Duodenal mucosa (tissue), 2 donors: ENCODE measurements around the gene HMCN2.

Source experiments
- H3K27ac ChIP-seq: one replicate; pipeline ENCODE4 v1.7.0; 2013; ENCODE audit warnings: low read depth, low read length
- H3K27me3 ChIP-seq, 2 donors: one replicate each; pipeline ENCODE4 v1.7.0; 2013; ENCODE audit warnings: low read length in 2 of 2, control low read depth in 1 of 2; ENCODE audit not compliant: insufficient read depth in 2 of 2, control insufficient read depth in 1 of 2
- H3K36me3 ChIP-seq, 2 donors: one replicate each; pipeline ENCODE4 v1.7.0; 2013; ENCODE audit warnings: low read length in 2 of 2, control low read depth in 1 of 2; ENCODE audit not compliant: insufficient read depth in 2 of 2, control insufficient read depth in 1 of 2
- H3K4me1 ChIP-seq, 2 donors: one replicate each; pipeline ENCODE4 v1.7.0; 2013; ENCODE audit warnings: low read length in 2 of 2, control low read depth in 1 of 2; ENCODE audit not compliant: insufficient read depth in 2 of 2, control insufficient read depth in 1 of 2
- H3K4me3 ChIP-seq, 2 donors: one replicate each; pipeline ENCODE4 v1.7.0; 2013; ENCODE audit warnings: low read length in 2 of 2, low read depth in 1 of 2
- H3K9ac ChIP-seq, 2 donors: one replicate each; pipeline ENCODE4 v1.7.0; 2013; ENCODE audit warnings: low read length in 2 of 2, low read depth in 1 of 2
- H3K9me3 ChIP-seq, 2 donors: one replicate each; pipeline ENCODE4 v1.7.0; 2013; ENCODE audit warnings: low read length in 2 of 2, control low read depth in 1 of 2; ENCODE audit not compliant: control insufficient read depth in 1 of 2

Gene HMCN2

DNA sequence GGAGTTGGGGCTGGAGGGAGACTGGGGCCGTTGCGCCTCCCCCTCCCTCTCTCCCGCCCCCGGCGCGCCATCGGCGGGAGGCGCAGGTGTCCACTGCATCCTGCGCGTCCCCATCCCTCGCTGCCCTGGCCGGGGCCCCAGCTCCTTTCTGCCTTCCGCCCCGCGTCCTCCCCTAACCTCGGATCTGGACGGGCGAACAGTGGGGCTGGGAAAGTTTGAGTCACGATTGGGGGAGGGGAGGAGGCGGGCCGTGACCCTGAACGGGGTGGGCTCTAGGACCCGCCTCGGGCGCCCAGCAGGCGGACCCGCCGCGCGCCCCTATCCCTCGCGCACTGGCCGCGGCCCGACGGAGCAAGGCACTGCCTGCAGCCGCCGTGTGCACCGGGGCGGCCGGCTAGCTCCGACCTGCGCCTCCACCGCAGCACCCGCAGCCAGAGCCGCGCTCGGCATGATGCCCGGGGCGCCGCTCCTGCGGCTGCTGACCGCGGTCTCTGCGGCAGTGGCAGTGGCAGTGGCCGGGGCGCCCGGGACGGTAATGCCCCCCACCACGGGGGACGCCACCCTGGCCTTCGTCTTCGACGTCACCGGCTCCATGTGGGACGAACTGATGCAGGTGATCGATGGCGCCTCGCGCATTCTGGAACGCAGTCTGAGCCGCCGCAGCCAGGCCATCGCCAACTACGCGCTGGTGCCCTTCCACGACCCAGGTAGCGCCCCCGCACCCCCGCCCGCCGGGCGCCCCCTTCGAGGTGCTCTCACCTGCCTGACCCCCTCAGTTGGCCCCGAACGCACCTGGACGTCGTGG lies at the start of gene HMCN2:
Gene HMCN2 (plus strand): TSS at position 330 of the 805 bp plus-strand sequence. CDS start 119 bp downstream, at position 449.
- H3K4me1 ChIP-seq = peaks cover 0 to 5% of the 10 kb centered on the region in 2 donors
- no peak within 1 kb of the TSS for H3K27ac ChIP-seq
- peak within 1 kb of the TSS in 1 of 2 donors; percentile 45 for H3K4me3 ChIP-seq
- H3K27me3 ChIP-seq = peaks cover 49 to 50% of the 10 kb centered on the region in 2 donors
- no peaks in the 10 kb centered on the region for H3K36me3 ChIP-seq
- H3K9ac ChIP-seq = no peak within 1 kb of the TSS
- no peaks in the 10 kb centered on the region for H3K9me3 ChIP-seq

- Histone ChIP-seq H3K9ac (no peak overlapping the region), H3K36me3 (no peaks in the 10 kb centered on the region), H3K4me3 (no peak overlapping the region), H3K9me3 (no peaks in the 10 kb centered on the region), H3K27ac (no peak overlapping the region), H3K4me1 (no peaks in the 10 kb centered on the region), H3K27me3 (no peaks in the 10 kb centered on the region)
These were observed 47.7 kb upstream of the HMCN2 start for GRCh38 chr9:130217838-130218237.

DNA sequence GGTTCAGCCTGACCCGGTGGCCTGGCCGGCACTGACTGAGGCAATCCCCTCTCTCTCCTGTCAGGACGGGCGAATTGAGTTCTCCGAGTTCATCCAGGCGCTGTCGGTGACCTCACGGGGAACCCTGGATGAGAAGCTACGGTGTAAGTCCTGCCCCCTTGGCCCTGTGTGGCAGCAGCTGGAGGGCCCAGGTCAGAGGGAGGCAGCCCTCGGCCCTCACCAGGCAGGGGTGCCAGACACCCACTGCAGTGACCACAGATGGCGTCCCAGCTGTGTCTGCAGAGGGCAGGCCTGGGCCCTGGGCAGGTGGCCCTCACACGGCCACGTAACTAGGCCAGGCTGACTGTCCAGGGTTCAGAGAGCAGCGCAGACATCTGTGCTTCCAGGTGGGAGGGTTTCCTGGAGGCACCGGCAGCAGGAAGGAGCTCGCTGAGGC lies 45.9 kb upstream of the HMCN2 start:
- Histone ChIP-seq H3K4me1 (no peaks in the 10 kb centered on the region), H3K9ac (no peak overlapping the region), H3K27me3 (no peaks in the 10 kb centered on the region), H3K36me3 (no peaks in the 10 kb centered on the region), H3K9me3 (no peaks in the 10 kb centered on the region), H3K4me3 (no peak overlapping the region), H3K27ac (no peak overlapping the region)

GRCh38 chr9:130220352-130220751 lies 45.2 kb upstream of the HMCN2 start:
- no peak overlapping the region for H3K27ac ChIP-seq
- H3K4me1 ChIP-seq = no peaks in the 10 kb centered on the region
- H3K9ac ChIP-seq = no peak overlapping the region
- no peaks in the 10 kb centered on the region for H3K27me3 ChIP-seq
- no peak overlapping the region for H3K4me3 ChIP-seq
- H3K9me3 ChIP-seq = no peaks in the 10 kb centered on the region
- no peaks in the 10 kb centered on the region for H3K36me3 ChIP-seq

DNA sequence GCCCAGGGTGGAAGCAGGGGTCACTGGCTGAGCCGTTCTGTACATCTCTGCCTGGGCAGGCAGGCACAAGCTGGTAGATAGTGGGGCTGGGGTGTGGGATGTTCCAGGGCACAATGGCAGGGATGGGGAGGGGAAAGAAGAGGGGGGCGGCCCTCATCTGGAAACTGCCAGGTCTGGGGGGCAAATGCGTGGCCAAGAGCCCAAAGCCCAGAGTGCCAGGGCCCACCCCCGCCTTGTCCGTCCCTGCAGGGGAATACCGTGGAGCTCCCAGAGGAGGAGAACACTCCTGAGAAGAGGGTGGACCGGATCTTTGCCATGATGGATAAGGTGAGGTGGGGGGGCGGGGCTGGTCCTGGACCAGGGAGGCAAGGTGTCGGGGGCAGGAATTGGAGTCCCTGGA lies 42.7 kb upstream of the HMCN2 start:
- H3K36me3 ChIP-seq = no peaks in the 10 kb centered on the region
- H3K27me3 ChIP-seq = no peaks in the 10 kb centered on the region
- H3K27ac ChIP-seq = no peak overlapping the region
- H3K9me3 ChIP-seq = peaks cover 4% of the 10 kb centered on the region in 2 donors
- no peak overlapping the region for H3K4me3 ChIP-seq
- H3K4me1 ChIP-seq = no peaks in the 10 kb centered on the region
- no peak overlapping the region for H3K9ac ChIP-seq

- Histone ChIP-seq H3K4me1 (no peaks in the 10 kb centered on the region), H3K27me3 (no peaks in the 10 kb centered on the region), H3K27ac (no peak overlapping the region), H3K9me3 (peaks cover 6 to 7% of the 10 kb centered on the region in 2 donors), H3K4me3 (no peak overlapping the region), H3K36me3 (no peaks in the 10 kb centered on the region), H3K9ac (no peak overlapping the region)
These were observed 40.5 kb upstream of the HMCN2 start for GRCh38 chr9:130225071-130225470.

DNA sequence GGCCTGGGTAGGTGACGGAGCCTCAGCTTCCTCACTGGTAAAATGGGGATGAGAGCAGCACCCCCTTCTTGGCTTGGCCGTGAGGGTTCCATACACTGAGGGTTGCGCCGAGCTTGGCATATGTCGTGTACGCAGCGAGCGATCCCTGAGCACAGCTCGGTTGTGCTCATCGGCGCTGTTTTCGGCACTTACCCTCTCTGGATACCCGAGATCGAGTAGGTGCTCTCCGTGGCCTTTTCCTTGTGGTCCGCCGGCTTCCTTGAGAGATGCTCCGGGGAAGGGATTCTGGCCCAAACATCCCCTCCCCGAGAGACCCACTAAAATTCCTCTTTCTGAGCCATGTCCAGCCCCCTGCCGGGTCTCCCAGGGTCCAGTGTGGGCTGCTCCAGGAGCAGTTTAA lies 40.0 kb upstream of the HMCN2 start:
- no peaks in the 10 kb centered on the region for H3K4me1 ChIP-seq
- H3K27me3 ChIP-seq = no peaks in the 10 kb centered on the region
- no peak overlapping the region for H3K4me3 ChIP-seq
- H3K36me3 ChIP-seq = no peaks in the 10 kb centered on the region
- no peak overlapping the region for H3K9ac ChIP-seq
- H3K9me3 ChIP-seq = peaks cover 6 to 7% of the 10 kb centered on the region in 2 donors
- H3K27ac ChIP-seq = no peak overlapping the region

DNA sequence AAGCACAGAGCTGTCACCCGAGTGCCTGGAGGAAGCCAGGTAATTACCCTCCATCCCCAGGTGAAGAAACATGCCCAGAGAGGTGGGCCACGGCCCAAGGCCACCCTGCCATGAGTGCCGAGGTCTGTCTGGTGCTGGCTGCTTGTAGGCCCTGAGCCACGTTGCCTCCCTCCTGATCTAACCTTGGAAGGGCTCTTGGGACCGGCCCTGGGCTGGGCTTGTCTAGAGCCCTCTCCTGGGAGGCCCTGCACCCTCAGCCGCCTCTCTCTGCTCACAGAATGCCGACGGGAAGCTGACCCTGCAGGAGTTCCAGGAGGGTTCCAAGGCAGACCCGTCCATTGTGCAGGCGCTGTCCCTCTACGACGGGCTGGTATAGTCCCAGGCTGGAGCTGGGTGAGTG lies 39.4 kb upstream of the HMCN2 start:
- Histone ChIP-seq H3K9ac (no peak overlapping the region), H3K9me3 (peaks cover 6 to 7% of the 10 kb centered on the region in 2 donors), H3K4me1 (no peaks in the 10 kb centered on the region), H3K36me3 (no peaks in the 10 kb centered on the region), H3K27ac (no peak overlapping the region), H3K27me3 (no peaks in the 10 kb centered on the region), H3K4me3 (no peak overlapping the region)

- Histone ChIP-seq H3K27ac (no peak overlapping the region), H3K4me1 (no peaks in the 10 kb centered on the region), H3K4me3 (no peak overlapping the region), H3K36me3 (no peaks in the 10 kb centered on the region), H3K9me3 (peaks cover 6 to 7% of the 10 kb centered on the region in 2 donors), H3K27me3 (no peaks in the 10 kb centered on the region), H3K9ac (no peak overlapping the region)
These were observed 37.7 kb upstream of the HMCN2 start for GRCh38 chr9:130227833-130228232.

DNA sequence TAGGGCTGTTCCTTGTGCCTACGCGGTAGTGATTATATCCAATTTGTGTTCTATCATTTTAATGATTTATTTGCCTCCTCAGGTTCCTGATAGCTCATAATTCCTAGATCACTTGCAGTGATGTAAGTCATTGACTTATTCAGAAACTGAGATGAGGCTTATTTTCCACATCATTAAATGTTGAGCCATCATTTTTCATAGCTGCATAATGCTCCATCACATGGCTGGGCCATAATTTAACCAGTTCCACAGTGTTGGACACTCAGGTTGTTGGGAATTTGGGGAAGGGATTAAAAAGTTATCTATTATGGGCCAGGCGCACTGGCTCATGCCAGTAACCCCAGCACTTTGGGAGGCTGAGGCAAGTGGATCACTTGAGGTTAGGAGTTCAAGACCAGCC lies 35.8 kb upstream of the HMCN2 start:
- H3K27ac ChIP-seq = no peak overlapping the region
- H3K27me3 ChIP-seq = no peaks in the 10 kb centered on the region
- no peak overlapping the region for H3K4me3 ChIP-seq
- H3K36me3 ChIP-seq = no peaks in the 10 kb centered on the region
- H3K9me3 ChIP-seq = peaks cover 6 to 7% of the 10 kb centered on the region in 2 donors
- H3K9ac ChIP-seq = no peak overlapping the region
- no peaks in the 10 kb centered on the region for H3K4me1 ChIP-seq
